Testis (tissue), 3 donors: ENCODE data around the gene BCL11A. TPM values are rescaled to one million over a fixed set of nuclear protein-coding genes. Genes with fewer than 3 reads are reported as not detected.

Source experiments
- DNase-seq: peaks from one replicate; pipeline ENCODE4 v3.0.0-alpha.2; 2019
- H3K27ac ChIP-seq, 2 donors: fragments of 200-600 bp; sonication (generic); one replicate each; pipeline ENCODE4 v1.5.1; 2019
- H3K27me3 ChIP-seq: fragments of 200-600 bp; sonication (generic); one replicate; pipeline ENCODE4 v1.5.1; 2019
- H3K36me3 ChIP-seq: fragments of 200-600 bp; sonication (generic); one replicate; pipeline ENCODE4 v1.5.1; 2017; ENCODE audit warnings: low read depth; ENCODE audit errors: missing control alignments
- H3K4me1 ChIP-seq: fragments of 200-600 bp; sonication (generic); one replicate; pipeline ENCODE4 v1.5.1; 2019
- H3K4me3 ChIP-seq, 2 donors: fragments of 200-600 bp; sonication (generic); one replicate each; pipeline ENCODE4 v1.5.1; 2017 to 2019
- H3K9me3 ChIP-seq: fragments of 200-600 bp; sonication (generic); one replicate; pipeline ENCODE4 v1.5.1; 2017
- POLR2A ChIP-seq: fragments of 450-650 bp; IDR thresholded peaks from one replicate; pipeline ENCODE4 v1.6.1; 2017; ENCODE audit warnings: antibody characterized with exemption, mild to moderate bottlenecking, moderate library complexity
- WGBS, 2 donors: methylation state at CpG; one replicate each; pipeline ENCODE4 v1.1.5; 2018; 5-methylcytosine and 5-hydroxymethylcytosine counted together
- intact Hi-C: fragments of 100-400 bp; cut with DNase I; formaldehyde crosslinking; loops from one replicate; pipeline ENCODE4 v1.15.1; 2023; ENCODE audit warnings: low total_unique reads
- polyA plus RNA-seq: library from polyadenylated mRNA; stranded (reverse); fragments of 350-450 nt; fragmentation: Illumina TruSeq; extraction: RNeasy Lipid Tissue Mini Kit (QIAGEN cat#74804); gene quantifications from one replicate; pipeline ENCODE4 v1.2.3, GENCODE V29; 2014; ENCODE audit warnings: low read depth, low replicate concordance; ENCODE audit not compliant: insufficient read depth
- total RNA-seq, 2 donors: library from RNA; depleted of rRNA; stranded (reverse); fragments of >200 nt; gene quantifications; one replicate each; pipeline ENCODE4 v1.2.3, GENCODE V29; 2016
- TF ChIP-seq, protein P1 (sequence below), 3 experiments: fragments of 450-650 bp in 2 of 3; fragments of 200-600 bp in 1 of 3; sonication (generic) in 1 of 3; IDR thresholded peaks; one replicate each; pipeline ENCODE4 v1.5.1; 2016 to 2019; ENCODE audit warnings: antibody characterized with exemption in 3 of 3, mild to moderate bottlenecking in 2 of 3, moderate library complexity in 1 of 3

Gene BCL11A
- total and polyA plus RNA-seq, 3 donors from 2014 or later = 4.1 to 11.6 (median 5.1) TPM

- Histone ChIP-seq H3K4me1 (no peaks in the 10 kb centered on the region), H3K9me3 (no peaks in the 10 kb centered on the region), H3K4me3 (no peak overlapping the region), H3K27me3 (no peaks in the 10 kb centered on the region), H3K36me3 (no peaks in the 10 kb centered on the region), H3K27ac (no peak overlapping the region)
- intact Hi-C loops = no loop called here
- no peak for DNase-seq
- WGBS, 2 donors = 58 to 60% methylated on average over 6 of the region's 6 CpGs
- TF ChIP-seq, protein P1, sequence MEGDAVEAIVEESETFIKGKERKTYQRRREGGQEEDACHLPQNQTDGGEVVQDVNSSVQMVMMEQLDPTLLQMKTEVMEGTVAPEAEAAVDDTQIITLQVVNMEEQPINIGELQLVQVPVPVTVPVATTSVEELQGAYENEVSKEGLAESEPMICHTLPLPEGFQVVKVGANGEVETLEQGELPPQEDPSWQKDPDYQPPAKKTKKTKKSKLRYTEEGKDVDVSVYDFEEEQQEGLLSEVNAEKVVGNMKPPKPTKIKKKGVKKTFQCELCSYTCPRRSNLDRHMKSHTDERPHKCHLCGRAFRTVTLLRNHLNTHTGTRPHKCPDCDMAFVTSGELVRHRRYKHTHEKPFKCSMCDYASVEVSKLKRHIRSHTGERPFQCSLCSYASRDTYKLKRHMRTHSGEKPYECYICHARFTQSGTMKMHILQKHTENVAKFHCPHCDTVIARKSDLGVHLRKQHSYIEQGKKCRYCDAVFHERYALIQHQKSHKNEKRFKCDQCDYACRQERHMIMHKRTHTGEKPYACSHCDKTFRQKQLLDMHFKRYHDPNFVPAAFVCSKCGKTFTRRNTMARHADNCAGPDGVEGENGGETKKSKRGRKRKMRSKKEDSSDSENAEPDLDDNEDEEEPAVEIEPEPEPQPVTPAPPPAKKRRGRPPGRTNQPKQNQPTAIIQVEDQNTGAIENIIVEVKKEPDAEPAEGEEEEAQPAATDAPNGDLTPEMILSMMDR (IDR thresholded peaks at IDR 0.05) = no peak
- no peak for TF ChIP-seq POLR2A
Measured at GRCh38 chr2:60413814-60414168, 139.7 kb downstream of the BCL11A start.

- 89 to 92% methylated on average over 4 of the region's 4 CpGs for WGBS, 2 donors
- no peak for TF ChIP-seq POLR2A
- TF ChIP-seq, protein P1 (IDR thresholded peaks at IDR 0.05) = no peak
Measured at GRCh38 chr2:60413069-60413813, 140.2 kb downstream of the BCL11A start.

DNA sequence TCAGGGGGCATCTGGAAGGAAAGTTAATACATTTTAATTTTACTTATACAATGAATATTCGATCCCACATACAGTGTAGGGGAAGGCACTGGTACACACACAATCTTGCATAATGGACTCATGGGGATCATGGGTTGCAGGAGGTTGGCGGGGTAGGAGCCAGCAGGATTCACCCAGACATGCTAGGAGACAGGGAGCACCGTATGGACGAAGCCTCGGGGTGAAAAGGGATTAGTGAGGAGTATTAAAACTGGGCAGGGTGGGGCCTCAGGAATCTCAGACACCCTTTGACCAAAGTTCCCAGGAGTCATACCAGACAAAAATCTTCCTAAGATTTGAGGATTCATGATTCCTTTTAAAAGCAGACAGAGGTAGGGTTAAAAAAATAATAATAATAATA, 140.8 kb downstream of the BCL11A start:
- Histone ChIP-seq H3K9me3 (no peaks in the 10 kb centered on the region), H3K27me3 (no peaks in the 10 kb centered on the region), H3K4me3 (no peak overlapping the region), H3K27ac (no peak overlapping the region), H3K4me1 (no peaks in the 10 kb centered on the region), H3K36me3 (no peaks in the 10 kb centered on the region)
- intact Hi-C loops = no loop called here
- TF ChIP-seq, protein P1 (IDR thresholded peaks at IDR 0.05) = no peak
- TF ChIP-seq POLR2A = no peak
- DNase-seq = no peak
- WGBS, 2 donors = 78 to 90% methylated on average over 5 of the region's 5 CpGs

More at GRCh38 chr2:60413069-60413813, 140.2 kb downstream of the BCL11A start:
- Histone ChIP-seq H3K27me3 (no peaks in the 10 kb centered on the region), H3K36me3 (no peaks in the 10 kb centered on the region), H3K4me1 (no peaks in the 10 kb centered on the region), H3K9me3 (no peaks in the 10 kb centered on the region), H3K4me3 (no peak overlapping the region), H3K27ac (no peak overlapping the region)
- no peak for DNase-seq
- intact Hi-C loops = no loop called here

GRCh38 chr2:60412027-60412426, 141.4 kb downstream of the BCL11A start:
- Histone ChIP-seq H3K36me3 (no peaks in the 10 kb centered on the region), H3K4me1 (no peaks in the 10 kb centered on the region), H3K27me3 (no peaks in the 10 kb centered on the region), H3K27ac (no peak overlapping the region), H3K9me3 (no peaks in the 10 kb centered on the region), H3K4me3 (no peak overlapping the region)
- TF ChIP-seq, protein P1 (IDR thresholded peaks at IDR 0.05) = no peak
- TF ChIP-seq POLR2A = no peak
- intact Hi-C loops = no loop called here
- WGBS, 2 donors = 93 to 98% methylated on average over 6 of the region's 6 CpGs
- DNase-seq = no peak

DNA sequence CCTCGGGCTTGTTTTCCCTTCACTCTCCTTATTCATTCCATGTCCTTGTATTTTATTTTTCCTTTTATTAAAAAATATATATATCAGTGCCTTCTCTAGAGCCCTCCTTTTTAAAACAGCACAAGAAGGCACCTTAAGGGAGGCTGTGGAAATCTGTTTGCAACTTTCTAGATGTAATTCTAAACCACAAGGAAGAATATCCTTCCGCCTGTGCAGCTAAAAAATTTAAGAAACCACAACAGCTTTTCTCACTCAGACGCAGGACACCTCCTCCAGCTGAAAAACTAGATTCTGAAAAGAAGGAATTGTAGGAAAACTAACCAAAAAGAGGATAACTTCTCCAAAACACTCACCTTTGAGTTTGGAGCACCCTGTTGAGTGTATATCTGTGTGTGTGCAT, 142.2 kb downstream of the BCL11A start:
- Histone ChIP-seq H3K27me3 (no peaks in the 10 kb centered on the region), H3K9me3 (no peaks in the 10 kb centered on the region), H3K27ac (no peak overlapping the region), H3K4me1 (no peaks in the 10 kb centered on the region), H3K36me3 (no peaks in the 10 kb centered on the region), H3K4me3 (no peak overlapping the region)
- TF ChIP-seq, protein P1 (IDR thresholded peaks at IDR 0.05) = no peak
- no peak for TF ChIP-seq POLR2A
- DNase-seq = no peak
- WGBS, 2 donors = 62 to 66% methylated on average over 3 of the region's 3 CpGs
- intact Hi-C loops = no loop called here
